ENCODE results near the gene HNRNPM.
"Not testable (repeated sequence)": the region's sequence is repeated elsewhere in the genome, so short reads cannot be mapped to it uniquely, and the experiment has no call there.

Gene HNRNPM

DNA sequence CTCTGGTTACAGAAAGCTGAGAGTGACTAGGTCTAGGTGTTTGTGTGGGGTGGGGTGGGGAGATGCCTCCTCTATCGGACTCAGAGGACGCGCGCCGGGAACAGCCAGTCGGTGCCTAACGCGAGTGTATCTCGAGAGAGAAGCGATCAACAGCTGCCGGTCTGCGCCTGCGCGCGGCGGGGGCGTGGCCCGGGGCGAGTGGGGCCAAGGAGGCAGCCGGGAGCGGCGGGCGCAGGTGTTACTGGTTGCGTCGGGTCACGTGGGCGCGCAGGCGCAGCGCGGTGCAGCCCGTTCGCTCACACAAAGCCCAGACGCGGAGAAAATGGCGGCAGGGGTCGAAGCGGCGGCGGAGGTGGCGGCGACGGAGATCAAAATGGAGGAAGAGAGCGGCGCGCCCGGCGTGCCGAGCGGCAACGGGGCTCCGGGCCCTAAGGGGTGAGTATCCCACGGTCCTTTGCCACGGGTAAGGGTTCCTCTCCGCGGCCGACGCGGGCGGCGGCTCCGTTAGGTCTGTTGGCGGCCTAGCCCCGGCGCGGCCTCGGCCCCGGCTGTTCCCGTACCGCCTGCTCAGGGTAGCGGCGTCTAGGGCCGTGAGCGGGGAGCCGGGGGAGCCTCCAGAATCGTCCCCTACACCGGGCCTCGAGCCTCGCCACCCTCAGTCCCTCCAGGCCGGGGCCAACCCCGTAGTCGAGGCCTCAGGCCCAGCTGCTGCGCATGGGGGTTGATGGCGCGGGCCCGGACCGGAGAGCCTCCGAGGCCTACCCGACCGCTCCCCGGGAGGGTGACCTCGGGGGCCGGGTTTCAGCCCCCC is at the start of gene HNRNPM:
Gene HNRNPM (plus strand): TSS at position 299 of the 811 bp plus-strand sequence. CDS start 24 bp downstream, at position 323.
- peak; percentile 100 for DNase-seq

DNA sequence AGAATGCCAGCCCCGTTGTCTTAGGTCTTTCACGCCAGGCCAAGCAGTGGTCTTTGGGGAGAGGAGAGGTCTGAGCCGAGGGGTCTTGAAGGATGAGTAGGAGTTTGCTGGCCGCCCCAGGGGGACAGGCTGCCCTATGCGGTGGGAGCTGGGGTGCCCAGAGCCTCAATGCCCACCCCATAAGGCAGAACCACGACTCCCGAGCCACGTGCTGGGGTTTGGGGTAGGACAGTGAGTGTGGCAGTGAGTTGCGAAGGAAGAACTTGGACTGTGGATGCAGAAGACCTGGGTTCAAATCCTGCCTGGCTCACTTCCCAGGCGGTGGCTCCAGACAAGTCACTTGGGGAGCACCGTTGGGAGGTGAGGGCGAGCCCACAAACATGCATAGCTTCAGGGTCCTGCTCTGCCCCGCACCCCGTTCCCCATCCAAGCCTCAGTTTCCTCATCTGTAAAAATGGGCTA is 49.1 kb upstream of the HNRNPM start:
- no peak for DNase-seq

DNA sequence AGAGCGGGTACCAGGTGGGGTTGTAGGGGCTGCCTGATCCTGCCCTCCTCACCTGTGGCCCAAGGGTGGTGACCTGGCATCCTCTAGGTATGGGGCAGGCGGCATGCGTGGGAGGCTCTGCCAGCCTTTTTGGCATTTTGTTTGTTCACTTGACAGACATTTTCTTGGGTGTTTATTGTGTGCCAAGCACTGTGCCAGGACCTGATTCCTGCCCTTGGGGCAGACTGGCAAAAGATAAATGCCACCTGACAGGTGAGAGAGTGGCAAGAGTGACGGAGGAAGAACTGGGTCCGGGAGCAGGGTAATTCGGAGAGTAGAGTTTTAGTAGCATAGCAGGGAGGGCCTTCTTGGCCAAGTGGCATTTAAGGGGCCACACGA is 48.6 kb upstream of the HNRNPM start:
- no peak for DNase-seq

DNA sequence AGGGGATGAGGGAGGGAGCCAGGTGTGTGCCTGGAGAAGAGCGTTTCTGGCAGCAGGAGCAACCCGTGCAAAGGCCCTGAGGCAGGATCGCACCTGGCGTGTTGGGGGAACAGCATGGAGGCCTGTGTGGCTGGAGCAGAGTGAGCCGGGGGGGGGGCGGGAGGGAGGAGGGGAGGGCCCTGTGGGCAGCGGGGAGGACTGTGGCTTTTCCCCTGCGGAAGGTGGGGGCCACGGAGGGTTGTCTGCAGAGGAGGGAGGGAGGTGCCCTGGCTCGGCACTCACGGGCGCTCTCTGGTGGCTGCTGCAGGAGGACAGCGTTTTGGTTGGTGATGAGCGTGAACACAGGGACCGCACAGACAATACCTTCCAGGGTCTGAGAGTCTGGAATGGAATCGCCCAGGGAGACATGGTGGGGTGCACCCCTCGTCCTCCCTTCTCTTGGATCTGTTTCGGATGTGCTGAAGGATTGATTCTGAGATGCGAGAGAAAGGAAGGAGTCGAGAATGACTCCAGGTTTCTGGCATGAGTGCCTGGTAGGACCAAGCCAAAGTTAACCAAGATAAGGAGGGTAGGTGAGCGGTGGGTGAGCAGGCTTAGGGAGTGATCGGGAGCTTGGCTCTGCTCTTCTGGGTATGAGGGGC is 48.1 kb upstream of the HNRNPM start:
- DNase-seq: peak; percentile 83

- no peak for DNase-seq
Measured at GRCh38 chr19:8397271-8397670, 47.5 kb upstream of the HNRNPM start.

DNA sequence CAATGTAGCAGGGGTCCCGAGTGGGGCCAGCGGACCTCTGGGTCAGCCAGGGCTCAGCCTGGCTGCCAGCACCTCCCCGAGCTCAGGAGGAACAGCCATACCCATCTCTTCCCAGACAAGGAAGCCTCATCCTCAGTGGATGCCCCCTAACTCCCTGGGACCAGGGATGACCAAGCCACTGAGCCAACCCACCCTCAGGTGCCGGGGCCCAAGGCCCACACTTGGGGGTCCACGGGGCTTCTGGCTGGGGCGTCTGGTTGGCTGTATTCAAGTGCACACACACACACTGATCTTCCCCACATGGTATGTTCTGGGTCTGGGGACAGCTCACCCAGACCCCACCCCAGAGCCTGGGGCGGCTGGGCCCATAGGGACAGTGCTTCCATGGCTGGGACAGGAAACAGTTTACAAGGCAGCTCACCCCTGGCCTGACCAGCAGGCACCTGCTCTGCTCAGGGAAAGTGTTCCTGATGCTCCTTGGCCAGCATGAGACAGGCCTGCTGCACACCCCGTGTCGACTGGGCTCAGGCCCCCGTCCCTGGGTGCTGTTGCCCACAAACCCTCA is 46.9 kb upstream of the HNRNPM start:
- no peak for DNase-seq

DNA sequence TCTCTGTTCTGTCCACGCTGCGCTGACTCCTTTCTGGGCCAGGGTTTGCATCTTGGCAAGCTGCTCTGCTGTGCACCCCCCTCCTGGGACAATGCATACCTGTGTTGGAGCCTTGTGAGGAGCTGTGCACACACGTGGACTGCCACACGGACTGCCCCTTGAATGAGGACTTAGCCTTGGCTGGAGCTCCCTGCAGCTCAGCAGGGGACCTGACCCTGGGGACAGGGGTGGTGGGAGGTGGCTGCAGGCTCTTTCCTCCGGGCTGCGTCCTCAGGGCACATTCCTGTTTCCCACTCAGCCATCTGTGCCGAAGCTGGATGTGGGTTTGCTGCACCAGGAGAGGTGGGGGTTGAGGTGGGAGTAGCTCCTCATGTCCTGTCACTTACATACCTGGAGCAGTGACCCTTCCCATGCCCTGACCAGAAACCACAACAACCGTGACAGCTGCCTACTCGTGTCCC is 46.4 kb upstream of the HNRNPM start:
- DNase-seq: no peak

DNA sequence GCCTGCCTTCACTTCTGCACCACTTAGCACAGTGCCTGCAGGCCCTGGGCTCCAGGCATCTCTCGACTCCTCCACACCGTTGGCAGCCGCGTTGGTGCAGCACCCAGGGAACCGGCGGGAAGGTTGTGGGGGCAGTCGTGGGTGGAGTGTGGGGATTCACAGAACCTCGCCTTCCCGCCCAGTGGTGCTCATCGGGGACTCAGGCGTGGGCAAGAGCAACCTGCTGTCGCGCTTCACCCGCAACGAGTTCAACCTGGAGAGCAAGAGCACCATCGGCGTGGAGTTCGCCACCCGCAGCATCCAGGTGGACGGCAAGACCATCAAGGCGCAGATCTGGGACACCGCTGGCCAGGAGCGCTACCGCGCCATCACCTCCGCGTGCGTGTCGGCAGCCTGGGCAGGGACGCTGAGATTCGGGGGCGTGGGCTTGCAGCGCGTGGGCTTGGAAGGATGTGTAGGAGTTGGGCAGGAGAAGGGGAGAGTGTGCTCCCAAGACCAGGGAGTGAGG is 45.0 kb upstream of the HNRNPM start:
- DNase-seq: no peak

- DNase-seq: no peak
Measured at GRCh38 chr19:8401981-8402411, 42.8 kb upstream of the HNRNPM start.

- DNase-seq: no peak
Measured at GRCh38 chr19:8403098-8403819, 41.5 kb upstream of the HNRNPM start.

- no peak for DNase-seq
Measured at GRCh38 chr19:8403820-8404109, 41.0 kb upstream of the HNRNPM start.

GRCh38 chr19:8404391-8405151 is 40.2 kb upstream of the HNRNPM start:
- DNase-seq: no peak

- DNase-seq: peak; percentile 13
Measured at GRCh38 chr19:8410718-8411117, 34.1 kb upstream of the HNRNPM start.

GRCh38 chr19:8412783-8413628 is 31.8 kb upstream of the HNRNPM start, which contains the start of gene MARCHF2:
TSS of gene MARCHF2 (plus strand) at chr19:8413305. CDS start at chr19:8421841, 8,536 bp downstream.
- peak; percentile 96 for DNase-seq

DNA sequence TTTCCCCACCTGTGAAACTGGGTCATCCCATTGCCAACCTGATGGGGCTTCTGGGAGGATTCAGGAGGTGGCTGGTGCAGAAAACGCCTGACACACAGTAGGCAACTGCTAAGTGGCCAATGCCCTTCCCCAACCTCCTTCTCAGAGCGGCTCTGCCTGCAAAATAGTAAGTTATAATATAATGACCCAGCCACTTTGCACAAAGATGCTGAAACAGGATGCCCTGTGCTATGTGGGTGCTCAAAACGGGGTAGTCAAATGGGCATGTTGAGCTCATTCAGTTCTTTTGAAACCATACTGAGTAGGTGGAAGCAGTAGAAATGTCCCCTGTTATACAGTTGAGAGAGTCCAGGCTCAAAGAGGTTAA is 31.2 kb upstream of the HNRNPM start:
- DNase-seq: no peak

DNA sequence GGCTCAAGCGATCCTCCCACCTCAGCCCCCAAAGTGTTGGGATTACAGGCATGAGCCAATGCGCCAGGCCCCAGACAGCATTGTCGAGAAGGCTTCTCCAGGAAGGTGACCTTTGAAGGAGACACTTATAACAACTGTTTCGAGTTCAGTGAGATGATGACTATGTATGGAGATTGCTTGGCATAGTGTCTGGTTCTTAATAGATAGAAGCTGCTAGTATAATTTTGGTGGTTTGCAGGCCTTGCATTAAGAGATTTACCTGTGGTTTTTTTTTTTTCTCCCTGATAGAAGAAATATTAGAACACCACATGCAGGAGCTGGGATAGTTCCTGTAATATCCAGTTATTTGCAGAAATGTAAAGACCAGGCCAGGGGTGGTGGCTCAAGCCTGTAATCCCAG is 28.0 kb upstream of the HNRNPM start:
- DNase-seq: no peak

GRCh38 chr19:8421484-8422461 is 23.0 kb upstream of the HNRNPM start:
- no peak for DNase-seq

- DNase-seq: no peak
Measured at GRCh38 chr19:8423817-8424223, 21.0 kb upstream of the HNRNPM start.

DNA sequence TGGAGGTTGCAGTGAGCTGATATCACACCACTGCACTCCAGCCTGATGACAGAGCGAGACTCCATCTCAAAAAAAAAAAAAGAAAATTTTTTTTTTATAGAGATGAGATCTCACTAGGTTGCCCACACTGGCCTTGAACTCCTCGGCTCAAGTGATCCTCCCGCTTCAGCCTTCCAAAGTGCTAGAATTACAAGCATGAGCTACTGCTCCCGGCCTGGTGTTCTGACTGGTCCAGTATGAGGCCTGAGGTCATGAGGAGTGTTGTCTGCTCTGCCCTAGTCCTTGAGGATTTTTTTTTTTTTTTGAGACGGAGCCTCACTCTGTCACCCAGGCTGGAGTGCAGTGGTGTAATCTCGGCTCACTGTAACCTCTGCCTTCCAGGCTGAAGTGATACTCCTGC is 19.4 kb upstream of the HNRNPM start:
- DNase-seq: not testable (repeated sequence)

DNA sequence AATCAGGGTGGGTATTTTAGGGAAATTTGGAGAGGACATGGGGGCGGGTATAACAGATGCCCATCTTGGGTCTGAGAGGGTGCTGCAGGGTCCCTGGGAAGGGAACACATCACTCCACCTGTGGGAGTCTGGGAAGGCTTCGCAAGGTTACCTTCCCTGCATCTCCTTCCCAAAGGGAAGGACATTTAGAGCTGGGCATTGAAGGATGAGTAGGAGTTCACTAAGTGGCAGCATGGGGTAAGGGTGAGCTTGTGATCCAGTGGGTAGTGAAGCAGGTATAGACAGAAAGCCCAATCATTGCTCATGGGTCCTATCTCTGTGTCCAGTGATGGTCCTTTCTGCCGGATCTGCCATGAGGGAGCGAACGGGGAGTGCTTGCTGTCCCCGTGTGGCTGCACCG is 18.5 kb upstream of the HNRNPM start:
- no peak for DNase-seq

Measured in activated CD4-positive, alpha-beta T cell treated with anti-CD3 and anti-CD28 coated beads for 48 hours (primary cell).